HG03354 (cell line): ENCODE results near the gene CCR5.
A peak's percentile ranks its signal among the peaks of the same experiment; 100 is the strongest.

Experiments
- ATAC-seq: cut with Tn5 transposase; IDR thresholded peaks from one replicate; pipeline ENCODE4 v1.9.1; 2021; ENCODE audit warnings: mild to moderate bottlenecking; ENCODE audit not compliant: unreplicated experiment, poor library complexity, severe bottlenecking

Gene CCR5

DNA sequence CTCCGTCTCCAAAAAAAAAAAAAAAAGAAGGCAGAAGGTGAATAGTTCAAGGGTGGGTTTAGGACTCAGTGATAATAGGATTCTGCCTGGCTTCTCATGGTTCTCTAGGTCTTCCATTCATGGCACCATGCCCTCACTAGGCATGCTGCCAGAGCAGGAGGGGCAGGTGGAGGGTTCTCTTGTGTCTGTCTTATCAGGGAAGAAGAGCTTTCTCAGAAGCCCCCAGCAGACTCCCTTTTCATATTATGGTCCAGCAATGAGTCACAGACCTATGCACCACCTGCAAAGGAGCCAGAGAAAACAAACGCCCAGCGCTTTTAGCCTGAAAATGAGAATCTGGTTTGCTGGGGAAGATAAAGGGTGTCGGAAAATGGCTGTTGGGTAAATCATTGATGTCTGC is 13.8 kb upstream of the CCR5 start:
- ATAC-seq = no peak

DNA sequence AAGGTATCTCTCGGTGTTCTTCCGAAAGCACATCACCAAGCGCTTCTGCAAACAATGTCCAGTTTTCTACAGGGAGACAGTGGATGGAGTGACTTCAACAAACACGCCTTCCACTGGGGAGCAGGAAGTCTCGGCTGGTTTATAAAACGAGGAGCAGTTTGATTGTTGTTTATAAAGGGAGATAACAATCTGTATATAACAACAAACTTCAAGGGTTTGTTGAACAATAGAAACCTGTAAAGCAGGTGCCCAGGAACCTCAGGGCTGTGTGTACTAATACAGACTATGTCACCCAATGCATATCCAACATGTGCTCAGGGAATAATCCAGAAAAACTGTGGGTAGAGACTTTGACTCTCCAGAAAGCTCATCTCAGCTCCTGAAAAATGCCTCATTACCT is 12.3 kb upstream of the CCR5 start:
- no peak for ATAC-seq

DNA sequence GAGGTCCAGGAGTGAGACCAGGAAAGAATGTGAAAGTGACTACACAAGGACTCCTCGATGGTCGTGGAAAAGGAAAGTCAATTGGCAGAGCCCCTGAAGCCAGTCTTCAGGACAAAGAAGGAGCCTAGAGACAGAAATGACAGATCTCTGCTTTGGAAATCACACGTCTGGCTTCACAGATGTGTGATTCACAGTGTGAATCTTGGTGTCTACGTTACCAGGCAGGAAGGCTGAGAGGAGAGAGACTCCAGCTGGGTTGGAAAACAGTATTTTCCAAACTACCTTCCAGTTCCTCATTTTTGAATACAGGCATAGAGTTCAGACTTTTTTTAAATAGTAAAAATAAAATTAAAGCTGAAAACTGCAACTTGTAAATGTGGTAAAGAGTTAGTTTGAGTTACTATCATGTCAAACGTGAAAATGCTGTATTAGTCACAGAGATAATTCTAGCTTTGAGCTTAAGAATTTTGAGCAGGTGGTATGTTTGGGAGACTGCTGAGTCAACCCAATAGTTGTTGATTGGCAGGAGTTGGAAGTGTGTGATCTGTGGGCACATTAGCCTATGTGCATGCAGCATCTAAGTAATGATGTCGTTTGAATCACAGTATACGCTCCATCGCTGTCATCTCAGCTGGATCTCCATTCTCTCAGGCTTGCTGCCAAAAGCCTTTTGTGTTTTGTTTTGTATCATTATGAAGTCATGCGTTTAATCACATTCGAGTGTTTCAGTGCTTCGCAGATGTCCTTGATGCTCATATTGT is 10.8 kb upstream of the CCR5 start:
- no peak for ATAC-seq

DNA sequence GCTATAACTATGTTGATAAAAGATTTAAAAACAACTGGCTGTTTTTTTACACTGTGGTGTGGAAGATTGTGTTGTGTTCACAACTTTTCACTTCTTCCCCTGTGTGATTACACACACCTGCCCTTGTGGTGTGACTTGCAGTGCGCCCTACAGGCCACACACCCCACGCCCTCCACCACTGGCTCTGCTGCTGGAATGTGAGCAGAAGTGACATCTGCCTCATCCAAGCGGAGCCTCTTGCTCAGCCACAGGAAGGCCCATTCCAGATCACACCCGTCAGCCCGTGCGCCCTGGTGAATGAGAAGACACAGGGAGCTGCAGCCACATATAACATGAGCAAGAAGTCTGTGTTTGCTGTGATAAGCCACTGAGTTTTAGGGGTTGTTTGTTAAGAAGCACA is 9.8 kb upstream of the CCR5 start:
- ATAC-seq = no peak

DNA sequence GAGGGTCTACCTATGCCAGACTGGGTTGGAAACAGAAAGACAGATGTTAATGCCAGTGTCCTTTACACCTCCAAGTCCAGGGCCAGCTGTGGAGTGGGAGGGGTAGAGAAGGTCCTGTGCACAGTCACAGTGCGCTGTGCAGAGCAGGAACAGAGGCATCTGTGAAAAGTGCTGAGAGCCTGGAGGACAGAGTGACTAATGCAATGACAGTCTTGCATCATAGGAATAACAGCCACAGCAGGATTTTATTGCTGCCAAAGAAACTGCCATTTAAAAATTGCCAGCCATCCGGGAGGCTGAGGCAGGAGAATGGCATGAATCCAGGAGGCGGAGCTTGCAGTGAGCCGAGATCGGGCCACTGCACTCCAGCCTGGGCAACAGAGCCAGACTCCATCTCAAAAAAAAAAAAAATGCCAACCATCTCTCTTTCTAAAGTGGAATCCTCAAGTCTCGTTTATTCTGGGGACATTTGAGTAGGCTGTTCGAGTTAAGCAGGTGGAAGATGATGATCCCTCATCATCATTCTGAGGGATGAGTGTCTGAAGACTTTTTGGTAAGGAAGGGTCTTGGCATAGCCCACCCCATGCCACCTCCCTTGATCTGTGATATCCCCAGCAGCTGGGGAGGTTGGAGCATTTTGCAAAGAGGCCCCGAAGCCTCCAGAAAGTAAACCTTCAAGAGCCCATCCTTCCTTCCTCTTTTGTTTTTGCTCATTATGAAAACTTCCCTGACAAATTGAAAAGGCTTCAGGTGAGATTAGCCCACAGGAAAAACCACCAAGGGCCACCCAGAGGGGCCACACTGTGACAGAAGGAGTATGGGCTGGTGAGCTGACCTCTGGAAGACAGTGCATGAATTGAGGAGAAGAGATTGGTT is 9.1 kb upstream of the CCR5 start:
- ATAC-seq = no peak

DNA sequence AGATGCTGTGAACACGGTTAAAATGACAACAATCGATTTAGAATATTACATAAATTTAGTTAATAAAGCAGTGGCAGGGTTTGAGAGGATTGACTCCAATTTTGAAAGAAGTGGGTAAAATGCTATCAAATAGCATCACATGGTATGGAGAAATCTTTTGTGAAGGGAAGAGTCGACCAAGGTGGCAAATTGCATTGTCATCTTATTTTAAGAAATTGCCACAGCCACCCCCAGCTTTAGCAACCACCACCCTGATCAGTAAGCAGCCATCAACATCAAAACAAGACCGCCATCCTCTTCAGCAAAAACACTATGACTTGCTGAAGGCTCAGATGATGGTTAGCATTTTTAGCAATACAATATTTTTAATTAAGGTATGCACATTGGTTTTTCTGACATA is 5.7 kb upstream of the CCR5 start:
- ATAC-seq = no peak

DNA sequence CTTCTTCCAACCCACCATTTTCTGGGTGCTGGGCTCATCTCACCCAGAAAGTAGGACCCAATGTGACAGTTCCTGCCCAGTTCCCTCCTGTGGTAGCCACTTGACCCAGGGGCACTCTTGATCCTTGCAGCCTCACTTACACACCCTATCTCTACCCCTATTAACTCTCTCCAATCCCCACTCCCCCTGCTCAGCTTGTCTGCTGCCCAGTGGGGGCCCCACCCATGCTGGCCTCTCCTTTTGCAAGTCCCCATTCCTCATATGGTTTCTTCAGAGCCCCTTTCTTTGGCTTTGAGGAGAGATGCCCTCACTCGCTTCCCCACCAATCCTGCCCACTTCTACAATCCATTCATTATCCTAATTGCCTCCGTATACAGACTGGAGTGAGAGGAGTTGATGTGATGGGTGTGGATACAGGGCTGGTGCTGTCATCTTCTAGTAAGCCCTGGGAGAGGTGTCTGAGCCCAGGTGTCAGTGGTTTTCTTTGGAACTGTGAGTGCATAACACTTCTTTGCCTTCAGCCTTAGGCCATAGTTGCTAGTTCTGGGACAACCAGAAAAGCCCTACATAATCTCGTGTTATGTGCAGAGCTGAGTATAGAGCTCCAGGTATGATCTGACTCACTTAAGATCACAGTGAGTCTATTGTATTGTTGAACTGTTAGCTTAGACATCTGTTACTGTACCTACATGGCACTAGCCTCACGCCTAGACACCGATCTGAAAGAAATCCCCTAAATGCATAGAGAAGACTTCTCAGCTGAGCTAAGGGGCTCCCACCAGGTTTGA is 4.8 kb upstream of the CCR5 start:
- no peak for ATAC-seq

DNA sequence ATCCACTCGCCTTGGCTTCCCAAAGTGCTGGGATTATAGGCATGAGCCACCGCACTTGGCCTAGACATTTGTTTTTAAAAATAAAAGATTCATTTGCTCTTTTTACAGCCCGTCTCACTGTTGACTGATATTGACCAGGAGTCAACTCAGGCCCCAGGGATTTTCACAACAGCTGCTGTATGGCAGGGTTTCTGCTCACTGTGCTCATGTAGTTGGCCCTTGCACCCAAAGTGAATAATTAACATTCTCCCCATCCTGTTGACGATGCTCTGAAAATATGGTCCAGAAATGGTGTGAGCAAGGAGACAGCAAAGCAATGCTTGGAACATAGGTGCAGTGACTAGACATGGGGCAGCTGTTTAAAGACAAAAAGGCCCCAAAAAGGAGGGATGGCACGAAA is 2.9 kb upstream of the CCR5 start:
- ATAC-seq = no peak

DNA sequence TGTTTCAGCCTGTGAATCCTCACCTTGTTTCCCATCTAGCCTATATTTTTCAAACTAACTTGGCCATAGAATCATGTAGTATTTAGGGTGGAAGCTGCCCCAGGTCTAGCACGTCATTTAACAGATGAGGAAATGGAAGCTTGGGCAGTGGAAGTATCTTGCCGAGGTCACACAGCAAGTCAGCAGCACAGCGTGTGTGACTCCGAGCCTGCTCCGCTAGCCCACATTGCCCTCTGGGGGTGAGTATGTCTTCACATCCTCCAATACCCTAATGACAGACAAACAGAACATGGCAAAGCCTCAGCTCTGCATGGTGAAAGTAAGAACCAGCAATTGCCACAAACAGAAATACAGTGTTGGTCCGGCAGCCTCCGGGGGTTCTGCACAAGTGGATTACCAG is 2.2 kb upstream of the CCR5 start:
- ATAC-seq = no peak

DNA sequence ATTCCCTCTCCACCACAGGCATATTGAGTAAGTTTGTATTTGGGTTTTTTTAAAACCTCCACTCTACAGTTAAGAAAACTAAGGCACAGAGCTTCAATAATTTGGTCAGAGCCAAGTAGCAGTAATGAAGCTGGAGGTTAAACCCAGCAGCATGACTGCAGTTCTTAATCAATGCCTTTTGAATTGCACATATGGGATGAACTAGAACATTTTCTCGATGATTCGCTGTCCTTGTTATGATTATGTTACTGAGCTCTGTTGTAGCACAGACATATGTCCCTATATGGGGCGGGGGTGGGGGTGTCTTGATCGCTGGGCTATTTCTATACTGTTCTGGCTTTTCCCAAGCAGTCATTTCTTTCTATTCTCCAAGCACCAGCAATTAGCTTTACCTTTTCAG is 1.6 kb upstream of the CCR5 start:
- ATAC-seq = no peak

DNA sequence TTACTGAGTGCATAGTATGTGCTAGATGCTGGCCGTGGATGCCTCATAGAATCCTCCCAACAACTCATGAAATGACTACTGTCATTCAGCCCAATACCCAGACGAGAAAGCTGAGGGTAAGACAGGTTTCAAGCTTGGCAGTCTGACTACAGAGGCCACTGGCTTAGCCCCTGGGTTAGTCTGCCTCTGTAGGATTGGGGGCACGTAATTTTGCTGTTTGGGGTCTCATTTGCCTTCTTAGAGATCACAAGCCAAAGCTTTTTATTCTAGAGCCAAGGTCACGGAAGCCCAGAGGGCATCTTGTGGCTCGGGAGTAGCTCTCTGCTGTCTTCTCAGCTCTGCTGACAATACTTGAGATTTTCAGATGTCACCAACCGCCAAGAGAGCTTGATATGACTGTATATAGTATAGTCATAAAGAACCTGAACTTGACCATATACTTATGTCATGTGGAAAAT is 1.0 kb upstream of the CCR5 start:
- ATAC-seq = peak; percentile 52

DNA sequence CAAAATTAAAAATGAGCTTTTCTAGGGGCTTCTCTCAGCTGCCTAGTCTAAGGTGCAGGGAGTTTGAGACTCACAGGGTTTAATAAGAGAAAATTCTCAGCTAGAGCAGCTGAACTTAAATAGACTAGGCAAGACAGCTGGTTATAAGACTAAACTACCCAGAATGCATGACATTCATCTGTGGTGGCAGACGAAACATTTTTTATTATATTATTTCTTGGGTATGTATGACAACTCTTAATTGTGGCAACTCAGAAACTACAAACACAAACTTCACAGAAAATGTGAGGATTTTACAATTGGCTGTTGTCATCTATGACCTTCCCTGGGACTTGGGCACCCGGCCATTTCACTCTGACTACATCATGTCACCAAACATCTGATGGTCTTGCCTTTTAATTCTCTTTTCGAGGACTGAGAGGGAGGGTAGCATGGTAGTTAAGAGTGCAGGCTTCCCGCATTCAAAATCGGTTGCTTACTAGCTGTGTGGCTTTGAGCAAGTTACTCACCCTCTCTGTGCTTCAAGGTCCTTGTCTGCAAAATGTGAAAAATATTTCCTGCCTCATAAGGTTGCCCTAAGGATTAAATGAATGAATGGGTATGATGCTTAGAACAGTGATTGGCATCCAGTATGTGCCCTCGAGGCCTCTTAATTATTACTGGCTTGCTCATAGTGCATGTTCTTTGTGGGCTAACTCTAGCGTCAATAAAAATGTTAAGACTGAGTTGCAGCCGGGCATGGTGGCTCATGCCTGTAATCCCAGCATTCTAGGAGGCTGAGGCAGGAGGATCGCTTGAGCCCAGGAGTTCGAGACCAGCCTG is 984 bp downstream of the CCR5 start:
- no peak for ATAC-seq

DNA sequence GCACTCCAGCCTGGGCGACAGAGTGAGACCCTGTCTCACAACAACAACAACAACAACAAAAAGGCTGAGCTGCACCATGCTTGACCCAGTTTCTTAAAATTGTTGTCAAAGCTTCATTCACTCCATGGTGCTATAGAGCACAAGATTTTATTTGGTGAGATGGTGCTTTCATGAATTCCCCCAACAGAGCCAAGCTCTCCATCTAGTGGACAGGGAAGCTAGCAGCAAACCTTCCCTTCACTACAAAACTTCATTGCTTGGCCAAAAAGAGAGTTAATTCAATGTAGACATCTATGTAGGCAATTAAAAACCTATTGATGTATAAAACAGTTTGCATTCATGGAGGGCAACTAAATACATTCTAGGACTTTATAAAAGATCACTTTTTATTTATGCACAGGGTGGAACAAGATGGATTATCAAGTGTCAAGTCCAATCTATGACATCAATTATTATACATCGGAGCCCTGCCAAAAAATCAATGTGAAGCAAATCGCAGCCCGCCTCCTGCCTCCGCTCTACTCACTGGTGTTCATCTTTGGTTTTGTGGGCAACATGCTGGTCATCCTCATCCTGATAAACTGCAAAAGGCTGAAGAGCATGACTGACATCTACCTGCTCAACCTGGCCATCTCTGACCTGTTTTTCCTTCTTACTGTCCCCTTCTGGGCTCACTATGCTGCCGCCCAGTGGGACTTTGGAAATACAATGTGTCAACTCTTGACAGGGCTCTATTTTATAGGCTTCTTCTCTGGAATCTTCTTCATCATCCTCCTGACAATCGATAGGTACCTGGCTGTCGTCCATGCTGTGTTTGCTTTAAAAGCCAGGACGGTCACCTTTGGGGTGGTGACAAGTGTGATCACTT is 2.0 kb downstream of the CCR5 start:
- no peak for ATAC-seq

DNA sequence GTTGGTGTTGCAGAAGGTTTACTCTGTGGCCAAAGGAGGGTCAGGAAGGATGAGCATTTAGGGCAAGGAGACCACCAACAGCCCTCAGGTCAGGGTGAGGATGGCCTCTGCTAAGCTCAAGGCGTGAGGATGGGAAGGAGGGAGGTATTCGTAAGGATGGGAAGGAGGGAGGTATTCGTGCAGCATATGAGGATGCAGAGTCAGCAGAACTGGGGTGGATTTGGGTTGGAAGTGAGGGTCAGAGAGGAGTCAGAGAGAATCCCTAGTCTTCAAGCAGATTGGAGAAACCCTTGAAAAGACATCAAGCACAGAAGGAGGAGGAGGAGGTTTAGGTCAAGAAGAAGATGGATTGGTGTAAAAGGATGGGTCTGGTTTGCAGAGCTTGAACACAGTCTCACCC is 4.0 kb downstream of the CCR5 start:
- ATAC-seq = no peak

DNA sequence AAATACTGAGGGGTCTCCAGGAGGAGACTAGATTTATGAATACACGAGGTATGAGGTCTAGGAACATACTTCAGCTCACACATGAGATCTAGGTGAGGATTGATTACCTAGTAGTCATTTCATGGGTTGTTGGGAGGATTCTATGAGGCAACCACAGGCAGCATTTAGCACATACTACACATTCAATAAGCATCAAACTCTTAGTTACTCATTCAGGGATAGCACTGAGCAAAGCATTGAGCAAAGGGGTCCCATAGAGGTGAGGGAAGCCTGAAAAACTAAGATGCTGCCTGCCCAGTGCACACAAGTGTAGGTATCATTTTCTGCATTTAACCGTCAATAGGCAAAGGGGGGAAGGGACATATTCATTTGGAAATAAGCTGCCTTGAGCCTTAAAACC is 4.5 kb downstream of the CCR5 start:
- ATAC-seq = no peak

DNA sequence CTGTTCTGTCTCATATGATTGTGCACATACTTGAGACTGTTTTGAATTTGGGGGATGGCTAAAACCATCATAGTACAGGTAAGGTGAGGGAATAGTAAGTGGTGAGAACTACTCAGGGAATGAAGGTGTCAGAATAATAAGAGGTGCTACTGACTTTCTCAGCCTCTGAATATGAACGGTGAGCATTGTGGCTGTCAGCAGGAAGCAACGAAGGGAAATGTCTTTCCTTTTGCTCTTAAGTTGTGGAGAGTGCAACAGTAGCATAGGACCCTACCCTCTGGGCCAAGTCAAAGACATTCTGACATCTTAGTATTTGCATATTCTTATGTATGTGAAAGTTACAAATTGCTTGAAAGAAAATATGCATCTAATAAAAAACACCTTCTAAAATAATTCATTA is 5.1 kb downstream of the CCR5 start:
- ATAC-seq = no peak

DNA sequence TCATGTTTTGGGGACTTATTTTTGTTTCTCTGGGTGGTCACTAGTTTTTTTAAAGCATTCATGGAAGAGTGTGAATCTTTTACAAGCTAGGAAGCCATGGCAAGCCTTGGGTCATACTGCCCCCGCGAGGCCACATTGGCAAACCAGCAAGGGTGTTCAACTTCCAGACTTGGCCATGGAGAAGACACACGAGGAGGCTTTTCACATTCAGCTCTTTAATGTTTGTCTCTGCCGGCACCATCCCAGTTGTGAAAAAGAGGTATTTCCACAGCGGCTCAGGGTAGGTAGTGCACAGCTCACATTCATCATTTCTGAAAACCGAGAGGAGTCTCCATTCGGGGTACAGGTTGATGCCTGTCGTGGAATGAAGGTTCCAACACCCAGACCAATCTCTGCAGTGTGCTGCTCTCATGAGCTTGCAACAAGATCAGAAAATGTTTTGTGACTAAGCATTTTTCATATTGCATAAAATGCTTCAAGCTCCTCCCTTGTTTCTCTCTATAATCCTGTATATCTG is 7.7 kb downstream of the CCR5 start:
- no peak for ATAC-seq

DNA sequence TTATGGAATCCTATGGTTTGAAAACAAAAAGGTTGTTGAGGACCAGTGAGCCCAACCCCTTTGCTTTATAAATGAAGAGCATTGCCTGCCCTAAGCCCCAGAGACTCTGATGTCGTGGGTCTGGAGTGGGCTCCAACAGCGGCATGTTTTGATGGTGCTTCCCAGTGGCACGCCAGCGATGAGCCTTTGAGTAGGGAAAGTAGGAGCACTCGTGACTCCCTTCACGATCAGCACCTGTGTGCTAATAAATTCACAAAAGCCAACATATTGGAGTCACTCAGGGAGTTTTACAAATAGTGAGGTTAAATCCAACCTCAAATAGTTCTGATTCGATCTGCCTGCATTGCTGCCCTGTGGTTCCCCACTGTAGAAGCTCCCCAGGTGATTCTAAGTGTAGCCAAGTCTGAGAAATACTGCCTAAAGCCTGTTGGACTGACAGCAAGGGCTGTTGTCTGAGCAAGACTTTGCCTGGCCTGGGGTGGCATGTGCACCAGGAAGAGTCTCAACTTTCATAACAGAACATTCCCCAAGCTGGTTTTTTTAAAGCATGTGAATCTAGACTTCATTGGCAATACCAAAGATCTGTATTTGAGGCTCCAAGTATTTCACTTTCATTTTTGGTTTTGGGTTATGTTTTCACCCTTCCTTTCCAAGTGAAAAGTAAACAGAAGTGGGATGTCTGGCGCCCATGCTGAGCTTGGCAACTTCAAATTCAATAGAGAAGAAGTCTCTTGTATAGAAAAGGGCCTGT is 9.9 kb downstream of the CCR5 start:
- ATAC-seq = no peak
